IMR-90 (cell line): ENCODE results near the gene SLC19A1. TPM values are rescaled to one million over a fixed set of nuclear protein-coding genes. Genes with fewer than 3 reads are reported as not detected.

Experiments used
- ATAC-seq: fragments of 200-7000 bp; cut with Tn5 transposase; 2 replicates; pipeline ENCODE4 v1.9.1; 2020; ENCODE audit warnings: low read depth, mild to moderate bottlenecking, moderate library complexity
- BruUV-seq: library from RNA; stranded (reverse); fragments of 400-500 nt; replicated peaks from 2 replicates; lab custom pipeline; 2021; lab: Mats Ljungman, UMichigan
- CTCF ChIA-PET: fragments of 300-600 bp; formaldehyde crosslinking; extraction: SDS; loops from one replicate; lab custom pipeline; 2021; ENCODE audit warnings: antibody characterized with exemption; lab: Yijun Ruan, JAX
- POLR2A ChIA-PET: fragments of 300-600 bp; sonication (Branson Sonifier 250); formaldehyde crosslinking; loops from one replicate; lab custom pipeline; 2022; ENCODE audit warnings: antibody characterized with exemption; ENCODE audit not compliant: unreplicated experiment; lab: Charles Lee
- DNase-seq: peaks from one replicate; pipeline ENCODE4 v3.0.0; 2013
- H2AFZ ChIP-seq: replicated peaks from 2 replicates; pipeline ENCODE3; 2013; ENCODE audit warnings: low read length, mild to moderate bottlenecking; ENCODE audit not compliant: poor library complexity
- H2AK5ac ChIP-seq: 2 replicates; pipeline ENCODE4 v1.6.1; 2013; ENCODE audit warnings: low read depth, low read length, inconsistent platforms
- H2AK9ac ChIP-seq: replicated peaks from 2 replicates; pipeline ENCODE3; 2013; ENCODE audit warnings: mild to moderate bottlenecking, low read depth, low read length, moderate library complexity; ENCODE audit not compliant: poor library complexity
- H2BK120ac ChIP-seq: 2 replicates; pipeline ENCODE4 v1.6.1; 2013; ENCODE audit warnings: low read depth, low read length, inconsistent platforms
- H2BK15ac ChIP-seq: 3 replicates; pipeline ENCODE4 v1.6.1; 2013; ENCODE audit warnings: low read depth, low read length, inconsistent platforms
- H2BK20ac ChIP-seq: 2 replicates; pipeline ENCODE4 v1.6.1; 2013; ENCODE audit warnings: low read depth, mild to moderate bottlenecking, inconsistent platforms, low read length, moderate library complexity
- H2BK5ac ChIP-seq: 2 replicates; pipeline ENCODE4 v1.6.1; 2013; ENCODE audit warnings: mild to moderate bottlenecking, low read depth, low read length, inconsistent platforms; ENCODE audit not compliant: poor library complexity, severe bottlenecking
- H3K14ac ChIP-seq: replicated peaks from 2 replicates; pipeline ENCODE4 v1.6.1; 2013; ENCODE audit warnings: low read depth, low read length, inconsistent platforms
- H3K18ac ChIP-seq: 2 replicates; pipeline ENCODE4 v1.6.1; 2013; ENCODE audit warnings: low read depth, low read length, control low read depth
- H3K23ac ChIP-seq: 2 replicates; pipeline ENCODE4 v1.6.1; 2013; ENCODE audit warnings: low read depth, low read length, inconsistent platforms
- H3K27ac ChIP-seq: 2 replicates; pipeline ENCODE4 v1.5.1; 2013; ENCODE audit warnings: mild to moderate bottlenecking, control low read depth, low read length; ENCODE audit not compliant: insufficient read depth
- H3K27me3 ChIP-seq: 2 replicates; pipeline ENCODE4 v1.6.1; 2013; ENCODE audit warnings: low read length; ENCODE audit not compliant: control insufficient read depth, insufficient read depth
- H3K36me3 ChIP-seq: 2 replicates; pipeline ENCODE4 v1.6.1; 2013; ENCODE audit warnings: low read length, mixed read lengths; ENCODE audit not compliant: control insufficient read depth, insufficient read depth
- H3K4ac ChIP-seq: 2 replicates; pipeline ENCODE4 v1.6.1; 2013; ENCODE audit warnings: low read depth, low read length, inconsistent platforms
- H3K4me1 ChIP-seq: 2 replicates; pipeline ENCODE4 v1.6.1; 2013; ENCODE audit warnings: low read length, mixed read lengths; ENCODE audit not compliant: control insufficient read depth, insufficient read depth
- H3K4me2 ChIP-seq: 2 replicates; pipeline ENCODE4 v1.6.1; 2013; ENCODE audit warnings: low read depth, mild to moderate bottlenecking, control low read depth, low read length, moderate library complexity
- H3K4me3 ChIP-seq: 2 replicates; pipeline ENCODE4 v1.5.1; 2013; ENCODE audit warnings: low read depth, mild to moderate bottlenecking, control low read depth, low read length, moderate library complexity; ENCODE audit not compliant: insufficient read depth
- H3K56ac ChIP-seq: 2 replicates; pipeline ENCODE4 v1.6.1; 2013; ENCODE audit warnings: low read length, inconsistent platforms; ENCODE audit not compliant: insufficient read depth; ENCODE audit errors: extremely low read depth
- H3K79me1 ChIP-seq, 2 experiments: 2 replicates each; pipeline ENCODE4 v1.6.1; 2013; ENCODE audit warnings: low read length in 2 of 2, inconsistent platforms in 1 of 2, low read depth in 1 of 2
- H3K9ac ChIP-seq: 2 replicates; pipeline ENCODE4 v1.6.1; 2013; ENCODE audit warnings: low read depth, low read length, control low read depth
- H3K9me1 ChIP-seq: 2 replicates; pipeline ENCODE4 v1.6.1; 2013; ENCODE audit warnings: low read length, inconsistent platforms; ENCODE audit not compliant: insufficient read depth
- H3K9me3 ChIP-seq: 2 replicates; pipeline ENCODE4 v1.6.1; 2013; ENCODE audit warnings: low read length; ENCODE audit not compliant: control insufficient read depth, insufficient read depth
- H4K20me1 ChIP-seq: 2 replicates; pipeline ENCODE4 v1.6.1; 2013; ENCODE audit warnings: low read length, inconsistent platforms; ENCODE audit not compliant: insufficient read depth
- H4K5ac ChIP-seq: 2 replicates; pipeline ENCODE4 v1.6.1; 2013; ENCODE audit warnings: mild to moderate bottlenecking, low read depth, low read length, control low read depth
- H4K8ac ChIP-seq, 2 experiments: 2 replicates each; pipeline ENCODE4 v1.6.1; 2013; ENCODE audit warnings: low read depth in 2 of 2, low read length in 2 of 2, control low read depth in 1 of 2, inconsistent platforms in 1 of 2
- H4K91ac ChIP-seq: 2 replicates; pipeline ENCODE4 v1.6.1; 2013; ENCODE audit warnings: low read depth, low read length, inconsistent platforms; ENCODE audit not compliant: insufficient read depth
- CHD1 ChIP-seq: IDR thresholded peaks from 2 replicates; pipeline ENCODE4 v1.6.1; 2012; ENCODE audit warnings: low read depth, low read length, improper control_type of control experiment
- FOS ChIP-seq: fragments of 150-350 bp; IDR thresholded peaks from 2 replicates; pipeline ENCODE4 v1.6.1; 2016; ENCODE audit warnings: low read depth, low read length
- MAFK ChIP-seq: IDR thresholded peaks from 2 replicates; pipeline ENCODE4 v1.6.1; 2012; ENCODE audit warnings: low read depth, low read length, improper control_type of control experiment
- MAZ ChIP-seq: IDR thresholded peaks from 2 replicates; pipeline ENCODE4 v1.6.1; 2012; ENCODE audit warnings: low read depth, mild to moderate bottlenecking, low read length, improper control_type of control experiment, moderate library complexity, borderline replicate concordance
- RAD21 ChIP-seq: IDR thresholded peaks from 2 replicates; pipeline ENCODE4 v1.6.1; 2012; ENCODE audit warnings: low read length, improper control_type of control experiment
- RFX5 ChIP-seq: IDR thresholded peaks from 2 replicates; pipeline ENCODE4 v1.8.0; 2012; ENCODE audit warnings: low read depth, mild to moderate bottlenecking, low read length, moderate library complexity
- SMC3 ChIP-seq: fragments of 150-350 bp; IDR thresholded peaks from 2 replicates; pipeline ENCODE4 v1.6.1; 2016; ENCODE audit warnings: low read depth, mild to moderate bottlenecking, antibody characterized with exemption, low read length, moderate library complexity
- WGBS, 2 experiments: methylation state at CpG; one replicate each; pipeline versions ENCODE4 v1.1.5 to v1.1.7; 2013; ENCODE audit warnings: missing lambda C conversion rate in 2 of 2; ENCODE audit not compliant: insufficient read length in 1 of 2; ENCODE audit errors: extremely low coverage in 2 of 2; 5-methylcytosine and 5-hydroxymethylcytosine counted together
- dilution Hi-C: fragments of 300-500 bp; cut with HindIII; formaldehyde crosslinking; loops from one replicate; pipeline ENCODE4 v1.14.3; 2018; ENCODE audit warnings: low sequenced_read_pairs; ENCODE audit not compliant: unreplicated experiment
- in situ Hi-C: fragments of 300-500 bp; cut with MboI; formaldehyde crosslinking; loops from 3 replicates; pipeline ENCODE4 v1.14.3; 2019; ENCODE audit warnings: low sequenced_read_pairs, inconsistent platforms, mixed read lengths
- intact Hi-C: fragments of 100-400 bp; cut with micrococcal nuclease; formaldehyde crosslinking; loops from 2 replicates; pipeline ENCODE4 v1.10.0; 2022
- polyA plus RNA-seq, 3 experiments: library from polyadenylated mRNA; depleted of rRNA; stranded (reverse); fragments of >200 nt; gene quantifications; 2 replicates each; pipeline ENCODE4 v1.2.3, GENCODE V29; 2012; ENCODE audit warnings: low replicate concordance in 1 of 3
- total RNA-seq: library from RNA; depleted of rRNA; stranded (reverse); fragments of >200 nt; gene quantifications from 2 replicates; pipeline ENCODE4 v1.2.3, GENCODE V29; 2012
- TF ChIP-seq, protein P1 (sequence below): fragments of 150-350 bp; IDR thresholded peaks from 2 replicates; pipeline ENCODE4 v1.6.1; 2016; ENCODE audit warnings: low read depth, mild to moderate bottlenecking, low read length, moderate library complexity, borderline replicate concordance

Gene SLC19A1
- total and polyA plus RNA-seq, 2 of the 4 experiments (the other 2 are of a cell fraction), result 2.2 to 16.2 TPM

DNA sequence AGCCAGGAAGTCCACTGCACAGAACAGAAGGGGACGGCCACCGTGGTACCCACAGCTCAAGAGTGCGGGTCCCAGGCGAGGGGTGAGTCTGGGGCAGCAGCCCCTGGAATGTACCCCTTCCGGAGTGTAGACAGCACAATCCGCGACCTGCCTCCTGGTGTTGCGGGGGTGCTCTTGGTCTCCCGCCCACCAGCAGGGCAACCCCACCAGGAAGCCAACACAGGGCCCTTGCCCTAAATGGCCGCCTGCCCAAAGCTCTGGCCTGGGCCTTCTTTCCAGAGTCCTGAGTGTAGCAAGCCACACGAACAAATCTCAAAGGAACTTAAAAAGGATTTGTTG, 1.1 kb upstream of the SLC19A1 start:
- Histone ChIP-seq H3K23ac (no peak overlapping the region; the same call in 1 of the 2 replicates), H3K36me3 (no peaks in the 10 kb centered on the region), H2AK5ac (0 out of 2 replicates have a peak overlapping the region, but pooled peaks have one; percentile 25), H3K4me3 (no peak overlapping the region), H4K5ac (no peak overlapping the region), H3K18ac (no peak overlapping the region), H3K9ac (no peak overlapping the region), H2BK5ac (no peak overlapping the region), H3K79me1 (peaks cover 9 to 27% of the 10 kb centered on the region in 2 experiments), H3K9me1 (no peaks in the 10 kb centered on the region), H3K27me3 (peaks cover 10% of the 10 kb centered on the region), H2AK9ac (peak overlapping the region; percentile 88), H3K4ac (no peak overlapping the region), H3K27ac (no peak overlapping the region), H2BK15ac (no peak overlapping the region), H3K4me2 (no peak overlapping the region), H3K56ac (no peak overlapping the region), H2AFZ (no peak overlapping the region), H4K91ac (no peak overlapping the region), H4K20me1 (0 out of 2 replicates have a peak, but pooled peaks cover 3% of the 10 kb centered on the region), H2BK20ac (no peak overlapping the region), H2BK120ac (no peak overlapping the region), H3K14ac (no peak overlapping the region), H3K9me3 (no peaks in the 10 kb centered on the region), H4K8ac (no peak overlapping the region), H3K4me1 (peaks cover 3% of the 10 kb centered on the region; the same call in 1 of the 2 replicates)
- 95% methylated on average over 6 of the region's 11 CpGs; no CpG with 5 or more reads in 1 of the 2 experiments for WGBS, 2 experiments
- POLR2A ChIA-PET, result no interaction called here
- intact Hi-C loops (no loop called here), dilution Hi-C loops (no loop called here), in situ Hi-C loops (no loop called here)
- CTCF ChIA-PET, result no interaction called here
- TF ChIP-seq RFX5, result no peak
- no peak for TF ChIP-seq MAZ
- TF ChIP-seq FOS, result no peak
- no peak for TF ChIP-seq MAFK
- TF ChIP-seq SMC3, result no peak
- TF ChIP-seq CHD1, result no peak
- no peak for TF ChIP-seq RAD21
- TF ChIP-seq, protein P1, sequence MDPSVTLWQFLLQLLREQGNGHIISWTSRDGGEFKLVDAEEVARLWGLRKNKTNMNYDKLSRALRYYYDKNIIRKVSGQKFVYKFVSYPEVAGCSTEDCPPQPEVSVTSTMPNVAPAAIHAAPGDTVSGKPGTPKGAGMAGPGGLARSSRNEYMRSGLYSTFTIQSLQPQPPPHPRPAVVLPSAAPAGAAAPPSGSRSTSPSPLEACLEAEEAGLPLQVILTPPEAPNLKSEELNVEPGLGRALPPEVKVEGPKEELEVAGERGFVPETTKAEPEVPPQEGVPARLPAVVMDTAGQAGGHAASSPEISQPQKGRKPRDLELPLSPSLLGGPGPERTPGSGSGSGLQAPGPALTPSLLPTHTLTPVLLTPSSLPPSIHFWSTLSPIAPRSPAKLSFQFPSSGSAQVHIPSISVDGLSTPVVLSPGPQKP, result no peak
- DNase-seq (no peak), ATAC-seq (no peak)
- no TSS peak for BruUV-seq
